Astrocyte (in vitro differentiated cells and primary cell): ENCODE data around the gene FAM193B. TPM values are rescaled to one million over a fixed set of nuclear protein-coding genes. Genes with fewer than 3 reads are reported as not detected.

Experiments used
- DNase-seq: peaks from one replicate; pipeline ENCODE4 v3.0.0-alpha.2; 2010; ENCODE audit warnings: low read depth
- FAIRE-seq: peaks from 2 replicates; lab custom pipeline; 2011; peaks lifted over from hg19 to GRCh38; lab: Jason Lieb, UNC
- H2AFZ ChIP-seq: 2 replicates; pipeline ENCODE4 v1.6.0; 2012; ENCODE audit warnings: low read depth, low read length, inconsistent platforms
- H3K27ac ChIP-seq: 2 replicates; pipeline ENCODE4 v1.5.1; 2011; ENCODE audit warnings: low read depth, low read length, inconsistent platforms
- H3K27me3 ChIP-seq: 2 replicates; pipeline ENCODE4 v1.6.0; 2011; ENCODE audit warnings: low read length, inconsistent platforms; ENCODE audit not compliant: insufficient read depth
- H3K36me3 ChIP-seq: 2 replicates; pipeline ENCODE4 v1.5.1; 2011; ENCODE audit warnings: low read length, inconsistent platforms; ENCODE audit not compliant: insufficient read depth
- H3K4me1 ChIP-seq: 2 replicates; pipeline ENCODE4 v1.5.1; 2011; ENCODE audit warnings: low read length, inconsistent platforms; ENCODE audit not compliant: insufficient read depth
- H3K4me2 ChIP-seq: 2 replicates; pipeline ENCODE4 v1.6.0; 2012; ENCODE audit warnings: low read length, inconsistent platforms
- H3K4me3 ChIP-seq: 2 replicates; pipeline ENCODE4 v1.5.1; 2011; ENCODE audit warnings: low read depth, mild to moderate bottlenecking, low read length, inconsistent platforms; ENCODE audit not compliant: insufficient read depth
- H3K79me2 ChIP-seq: 2 replicates; pipeline ENCODE4 v1.6.0; 2012; ENCODE audit warnings: mild to moderate bottlenecking, low read length, inconsistent platforms; ENCODE audit not compliant: insufficient read depth
- H3K9ac ChIP-seq: 2 replicates; pipeline ENCODE4 v1.6.0; 2012; ENCODE audit warnings: mild to moderate bottlenecking, low read length, inconsistent platforms
- H3K9me3 ChIP-seq: 2 replicates; pipeline ENCODE4 v1.5.1; 2012; ENCODE audit warnings: low read depth, mild to moderate bottlenecking, low read length, inconsistent platforms; ENCODE audit not compliant: insufficient read depth
- H4K20me1 ChIP-seq: 2 replicates; pipeline ENCODE4 v1.6.0; 2012; ENCODE audit warnings: low read length, inconsistent platforms; ENCODE audit not compliant: insufficient read depth
- H3K27ac Mint-ChIP-seq: one replicate; pipeline ENCODE4 v1.8.0; 2021; ENCODE audit warnings: mild to moderate bottlenecking, mixed read lengths; ENCODE audit not compliant: unreplicated experiment
- H3K27me3 Mint-ChIP-seq: one replicate; pipeline ENCODE4 v1.8.0; 2021; ENCODE audit warnings: low read depth, mixed read lengths; ENCODE audit not compliant: unreplicated experiment
- H3K36me3 Mint-ChIP-seq: one replicate; pipeline ENCODE4 v1.8.0; 2021; ENCODE audit warnings: low read depth, mixed read lengths; ENCODE audit not compliant: unreplicated experiment
- H3K4me1 Mint-ChIP-seq: one replicate; pipeline ENCODE4 v1.8.0; 2021; ENCODE audit warnings: low read depth, mixed read lengths; ENCODE audit not compliant: unreplicated experiment
- H3K4me3 Mint-ChIP-seq: one replicate; pipeline ENCODE4 v1.8.0; 2021; ENCODE audit warnings: mild to moderate bottlenecking, moderate library complexity, mixed read lengths; ENCODE audit not compliant: unreplicated experiment
- H3K9me3 Mint-ChIP-seq: one replicate; pipeline ENCODE4 v1.8.0; 2021; ENCODE audit warnings: mild to moderate bottlenecking, mixed read lengths; ENCODE audit not compliant: unreplicated experiment
- EZH2 ChIP-seq: IDR thresholded peaks from 2 replicates; pipeline ENCODE4 v1.6.1; 2012; ENCODE audit warnings: mild to moderate bottlenecking, low read length, inconsistent platforms; ENCODE audit not compliant: insufficient read depth
- total RNA-seq: library from RNA; stranded (reverse); gene quantifications from 2 replicates; pipeline ENCODE4 v1.2.1, GENCODE V29; 2021
- TF ChIP-seq, protein P1 (sequence below): IDR thresholded peaks from 2 replicates; pipeline ENCODE4 v1.5.1; 2011; ENCODE audit warnings: low read depth, mild to moderate bottlenecking, inconsistent platforms, low read length, moderate library complexity; ENCODE audit not compliant: insufficient read depth

Gene FAM193B
- total RNA-seq, 1 donor from 2014 or later = 48.3 TPM

DNA sequence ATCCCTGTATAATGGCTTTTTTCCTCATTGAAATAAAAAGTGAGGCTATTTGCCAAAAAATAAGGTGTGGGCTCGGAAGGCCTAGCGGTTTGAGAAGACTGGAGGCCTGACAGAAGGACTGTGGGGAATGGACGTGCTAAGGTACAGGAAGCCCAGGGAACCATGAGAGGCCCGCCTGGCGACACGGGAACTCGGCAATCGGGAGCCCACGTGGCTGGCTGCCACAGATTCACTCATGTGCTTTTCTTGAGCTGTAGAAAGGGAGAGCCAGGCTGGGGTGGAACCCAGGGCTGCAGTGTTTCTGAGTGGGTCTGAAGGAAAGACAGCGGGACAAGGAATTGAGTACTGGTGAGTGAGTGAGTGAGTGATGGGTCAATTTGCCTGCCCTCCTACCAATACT is 25.7 kb downstream of the FAM193B start:
- DNase-seq = no peak
- Mint-ChIP-seq H3K4me1 (peaks cover 11% of the 10 kb centered on the region), H3K9me3 (no peaks in the 10 kb centered on the region), H3K27ac (no peak overlapping the region), H3K27me3 (no peaks in the 10 kb centered on the region), H3K4me3 (no peak overlapping the region), H3K36me3 (peaks cover 15% of the 10 kb centered on the region)
- H3K4me3 ChIP-seq = no peak overlapping the region
- H2AFZ ChIP-seq = no peak overlapping the region
- TF ChIP-seq, protein P1, sequence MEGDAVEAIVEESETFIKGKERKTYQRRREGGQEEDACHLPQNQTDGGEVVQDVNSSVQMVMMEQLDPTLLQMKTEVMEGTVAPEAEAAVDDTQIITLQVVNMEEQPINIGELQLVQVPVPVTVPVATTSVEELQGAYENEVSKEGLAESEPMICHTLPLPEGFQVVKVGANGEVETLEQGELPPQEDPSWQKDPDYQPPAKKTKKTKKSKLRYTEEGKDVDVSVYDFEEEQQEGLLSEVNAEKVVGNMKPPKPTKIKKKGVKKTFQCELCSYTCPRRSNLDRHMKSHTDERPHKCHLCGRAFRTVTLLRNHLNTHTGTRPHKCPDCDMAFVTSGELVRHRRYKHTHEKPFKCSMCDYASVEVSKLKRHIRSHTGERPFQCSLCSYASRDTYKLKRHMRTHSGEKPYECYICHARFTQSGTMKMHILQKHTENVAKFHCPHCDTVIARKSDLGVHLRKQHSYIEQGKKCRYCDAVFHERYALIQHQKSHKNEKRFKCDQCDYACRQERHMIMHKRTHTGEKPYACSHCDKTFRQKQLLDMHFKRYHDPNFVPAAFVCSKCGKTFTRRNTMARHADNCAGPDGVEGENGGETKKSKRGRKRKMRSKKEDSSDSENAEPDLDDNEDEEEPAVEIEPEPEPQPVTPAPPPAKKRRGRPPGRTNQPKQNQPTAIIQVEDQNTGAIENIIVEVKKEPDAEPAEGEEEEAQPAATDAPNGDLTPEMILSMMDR = no peak
- no peak for TF ChIP-seq EZH2
- H4K20me1 ChIP-seq = peaks cover 80% of the 10 kb centered on the region
- no peak overlapping the region for H3K9ac ChIP-seq
- no peaks in the 10 kb centered on the region for H3K27me3 ChIP-seq
- peaks cover 14% of the 10 kb centered on the region for H3K79me2 ChIP-seq
- H3K36me3 ChIP-seq = peaks cover 22% of the 10 kb centered on the region
- no peaks in the 10 kb centered on the region for H3K9me3 ChIP-seq
- H3K27ac ChIP-seq = no peak overlapping the region
- FAIRE-seq = no peak
- H3K4me1 ChIP-seq = no peaks in the 10 kb centered on the region
- no peak overlapping the region for H3K4me2 ChIP-seq

DNA sequence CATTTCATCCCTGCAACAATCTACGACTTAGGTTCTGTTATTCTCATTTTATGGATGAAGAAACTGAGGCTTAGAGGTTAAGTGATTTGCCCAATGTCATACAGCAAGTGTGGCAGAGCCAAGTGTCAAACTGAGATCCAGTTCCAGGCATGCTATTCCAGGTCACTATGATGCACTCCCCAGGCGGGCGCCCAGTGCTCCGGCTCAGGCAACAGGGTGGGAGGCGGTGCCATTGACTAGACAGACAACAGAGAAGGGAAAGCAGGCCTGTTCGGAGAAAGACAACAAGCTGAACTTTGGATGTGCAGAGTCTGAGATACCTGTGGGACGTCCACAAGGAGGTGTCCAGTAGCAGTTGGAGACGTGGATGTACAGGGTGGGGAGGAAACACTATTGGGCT is 26.8 kb downstream of the FAM193B start:
- H3K27me3 Mint-ChIP-seq = no peaks in the 10 kb centered on the region
- H3K9me3 Mint-ChIP-seq = no peaks in the 10 kb centered on the region
- TF ChIP-seq, protein P1 = no peak
- TF ChIP-seq EZH2 = no peak
- no peak for FAIRE-seq
- peaks cover 77% of the 10 kb centered on the region for H4K20me1 ChIP-seq
- no peaks in the 10 kb centered on the region for H3K4me1 ChIP-seq
- no peak overlapping the region for H3K4me3 ChIP-seq
- H3K27ac ChIP-seq = no peak overlapping the region
- H3K4me3 Mint-ChIP-seq = no peak overlapping the region
- no peak overlapping the region for H2AFZ ChIP-seq
- H3K36me3 ChIP-seq = peaks cover 22% of the 10 kb centered on the region
- no peak overlapping the region for H3K9ac ChIP-seq
- no peaks in the 10 kb centered on the region for H3K27me3 ChIP-seq
- H3K36me3 Mint-ChIP-seq = peaks cover 18% of the 10 kb centered on the region
- peaks cover 11% of the 10 kb centered on the region for H3K4me1 Mint-ChIP-seq
- H3K79me2 ChIP-seq = peaks cover 8% of the 10 kb centered on the region
- no peak for DNase-seq
- no peak overlapping the region for H3K4me2 ChIP-seq
- H3K27ac Mint-ChIP-seq = no peak overlapping the region
- H3K9me3 ChIP-seq = no peaks in the 10 kb centered on the region

DNA sequence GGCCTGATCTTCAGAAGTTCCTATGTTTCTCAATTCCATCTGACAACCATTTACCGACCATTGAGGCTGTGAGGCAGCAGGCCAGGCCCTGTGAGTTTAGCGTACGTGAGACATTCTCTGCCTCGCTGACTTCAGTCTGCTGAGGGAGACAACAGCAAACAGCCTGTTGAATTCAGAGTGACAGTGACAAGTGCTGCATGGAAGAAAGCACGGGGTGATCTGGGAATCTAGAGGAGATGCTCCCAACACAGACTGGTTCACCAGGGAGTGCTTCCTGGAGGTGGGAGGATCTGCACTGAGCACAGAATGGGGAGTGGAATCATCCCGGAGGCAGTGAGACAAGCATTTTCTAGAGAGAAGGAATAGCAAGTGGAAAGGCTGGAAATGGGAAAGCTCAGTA is 27.6 kb downstream of the FAM193B start:
- Histone ChIP-seq H3K4me1 (no peaks in the 10 kb centered on the region), H3K9me3 (no peaks in the 10 kb centered on the region), H3K79me2 (peaks cover under 1% of the 10 kb centered on the region), H3K9ac (no peak overlapping the region), H3K36me3 (peaks cover 25% of the 10 kb centered on the region), H2AFZ (no peak overlapping the region), H3K4me3 (no peak overlapping the region), H3K4me2 (no peak overlapping the region), H4K20me1 (peaks cover 69% of the 10 kb centered on the region), H3K27me3 (no peaks in the 10 kb centered on the region), H3K27ac (no peak overlapping the region)
- TF ChIP-seq, protein P1 = no peak
- TF ChIP-seq EZH2 = no peak
- Mint-ChIP-seq H3K27me3 (no peaks in the 10 kb centered on the region), H3K36me3 (peaks cover 15% of the 10 kb centered on the region), H3K9me3 (no peaks in the 10 kb centered on the region), H3K4me3 (no peak overlapping the region), H3K4me1 (peaks cover 11% of the 10 kb centered on the region), H3K27ac (no peak overlapping the region)
- no peak for FAIRE-seq
- DNase-seq = no peak
